HepG2 (cell line): ENCODE results near the gene HYAL1. TPM values are rescaled to one million over a fixed set of nuclear protein-coding genes. Genes with fewer than 3 reads are reported as not detected.

ENCODE experiments used
- ASH2L ChIP-seq: fragments of 300-600, 200-600 bp; sonication (generic); IDR thresholded peaks from 2 replicates; pipeline ENCODE4 v1.7.0; 2017; ENCODE audit warnings: low read depth, mild to moderate bottlenecking, moderate library complexity, mixed read lengths, low read length; ENCODE audit not compliant: insufficient read length
- ATF7 ChIP-seq, 2 experiments: fragments of 450-650 bp in 1 of 2; sonication (generic) in 1 of 2; formaldehyde crosslinking in 1 of 2; IDR thresholded peaks; 2 replicates each; pipeline versions ENCODE4 v1.4.0 to v1.6.1; 2016 to 2020; ENCODE audit warnings: antibody characterized with exemption in 1 of 2, mild to moderate bottlenecking in 1 of 2, missing genetic modification reagents in 1 of 2
- CAMTA2 ChIP-seq: sonication (generic); formaldehyde crosslinking; IDR thresholded peaks from 2 replicates; pipeline ENCODE4 v1.4.0; 2020; ENCODE audit warnings: mild to moderate bottlenecking, missing genetic modification reagents, borderline replicate concordance
- FIP1L1 ChIP-seq: fragments of 200-400 bp; formaldehyde crosslinking; IDR thresholded peaks from 2 replicates; pipeline ENCODE4 v1.6.1; 2018; ENCODE audit warnings: low read depth, mild to moderate bottlenecking, low read length, moderate library complexity, borderline replicate concordance; ENCODE audit not compliant: insufficient read depth
- HNF4G ChIP-seq, 2 experiments: sonication (generic) in 1 of 2; formaldehyde crosslinking in 1 of 2; IDR thresholded peaks; 2 replicates each; pipeline versions ENCODE4 v1.4.0 to v1.6.1; 2011 to 2020; ENCODE audit warnings: borderline replicate concordance in 2 of 2, low read depth in 2 of 2, mild to moderate bottlenecking in 2 of 2, low read length in 1 of 2, missing genetic modification reagents in 1 of 2, moderate library complexity in 1 of 2
- HNRNPK ChIP-seq: fragments of 200-400 bp; formaldehyde crosslinking; IDR thresholded peaks from 2 replicates; pipeline ENCODE4 v1.6.1; 2018; ENCODE audit warnings: low read length, low read depth, moderate library complexity, mild to moderate bottlenecking; ENCODE audit not compliant: poor library complexity, severe bottlenecking
- KMT2A ChIP-seq: sonication (generic); formaldehyde crosslinking; IDR thresholded peaks from 2 replicates; pipeline ENCODE4 v1.4.0; 2020; ENCODE audit warnings: missing genetic modification reagents
- NFYC ChIP-seq: IDR thresholded peaks from 2 replicates; pipeline ENCODE4 v1.6.1; 2016; ENCODE audit warnings: missing genetic modification reagents, missing compliant biosample characterization
- NR2C2 ChIP-seq: sonication (generic); formaldehyde crosslinking; IDR thresholded peaks from 2 replicates; pipeline ENCODE4 v1.4.0; 2020; ENCODE audit warnings: missing genetic modification reagents, mild to moderate bottlenecking, moderate library complexity, borderline replicate concordance
- SIX4 ChIP-seq: sonication (generic); formaldehyde crosslinking; IDR thresholded peaks from 2 replicates; pipeline ENCODE4 v1.4.0; 2020; ENCODE audit warnings: missing genetic modification reagents
- ZNF3 ChIP-seq: IDR thresholded peaks from 2 replicates; pipeline ENCODE4 v1.7.0; 2017; ENCODE audit warnings: inconsistent platforms
- ZNF367 ChIP-seq: sonication (generic); formaldehyde crosslinking; IDR thresholded peaks from 2 replicates; pipeline ENCODE4 v1.4.0; 2020; ENCODE audit warnings: missing genetic modification reagents, borderline replicate concordance
- ZNF431 ChIP-seq: sonication (generic); formaldehyde crosslinking; IDR thresholded peaks from 2 replicates; pipeline ENCODE4 v1.9.0; 2022; ENCODE audit warnings: missing genetic modification reagents, low read depth, mild to moderate bottlenecking, borderline replicate concordance
- ZNF446 ChIP-seq: sonication (generic); formaldehyde crosslinking; IDR thresholded peaks from 2 replicates; pipeline ENCODE4 v1.5.0; 2020; ENCODE audit warnings: mild to moderate bottlenecking, missing genetic modification reagents
- ZNF569 ChIP-seq: sonication (generic); formaldehyde crosslinking; IDR thresholded peaks from 2 replicates; pipeline ENCODE4 v1.5.0; 2020; ENCODE audit warnings: mild to moderate bottlenecking, missing genetic modification reagents, moderate library complexity, borderline replicate concordance
- ZNF75D ChIP-seq: sonication (generic); formaldehyde crosslinking; IDR thresholded peaks from 2 replicates; pipeline ENCODE4 v1.8.1; 2023; ENCODE audit warnings: missing genetic modification reagents, mild to moderate bottlenecking, borderline replicate concordance
- ZSCAN22 ChIP-seq: sonication (generic); formaldehyde crosslinking; IDR thresholded peaks from 2 replicates; pipeline ENCODE4 v1.4.0; 2020; ENCODE audit warnings: mild to moderate bottlenecking, missing genetic modification reagents
- polyA plus RNA-seq, 8 experiments: library from polyadenylated mRNA; depleted of rRNA in 3 of 8; stranded (reverse) in 7 of 8; unstranded in 1 of 8; fragments of >200 nt; fragmentation: Illumina TruSeq in 4 of 8; extraction: Trizol in 4 of 8; gene quantifications; 2 replicates each; pipeline versions ENCODE4 v1.2.1 to v1.2.3, GENCODE V29; 2011 to 2016; ENCODE audit warnings: low read depth in 4 of 8, missing spikeins in 1 of 8, mixed read lengths in 1 of 8; ENCODE audit not compliant: insufficient read depth in 1 of 8
- total RNA-seq, 5 experiments: library from RNA; depleted of rRNA; stranded (reverse); fragments of >200 nt; fragmentation: Illumina TruSeq; extraction: Trizol; gene quantifications; 2 replicates each; pipeline ENCODE4 v1.2.3, GENCODE V29; 2016; ENCODE audit warnings: low read depth in 1 of 5
- TF ChIP-seq, protein P1 (sequence below): sonication (generic); formaldehyde crosslinking; IDR thresholded peaks from 2 replicates; pipeline ENCODE4 v1.5.1; 2020; ENCODE audit warnings: mild to moderate bottlenecking, missing genetic modification reagents
- TF ChIP-seq, protein P2 (sequence below): sonication (generic); formaldehyde crosslinking; IDR thresholded peaks from 2 replicates; pipeline ENCODE4 v1.4.0; 2020; ENCODE audit warnings: missing genetic modification reagents

Gene HYAL1
- total and polyA plus RNA-seq, 2 of the 13 experiments (the other 11 are each of a cell fraction or from before 2014, with no cell fraction given), result 76.5 to 193 TPM

DNA sequence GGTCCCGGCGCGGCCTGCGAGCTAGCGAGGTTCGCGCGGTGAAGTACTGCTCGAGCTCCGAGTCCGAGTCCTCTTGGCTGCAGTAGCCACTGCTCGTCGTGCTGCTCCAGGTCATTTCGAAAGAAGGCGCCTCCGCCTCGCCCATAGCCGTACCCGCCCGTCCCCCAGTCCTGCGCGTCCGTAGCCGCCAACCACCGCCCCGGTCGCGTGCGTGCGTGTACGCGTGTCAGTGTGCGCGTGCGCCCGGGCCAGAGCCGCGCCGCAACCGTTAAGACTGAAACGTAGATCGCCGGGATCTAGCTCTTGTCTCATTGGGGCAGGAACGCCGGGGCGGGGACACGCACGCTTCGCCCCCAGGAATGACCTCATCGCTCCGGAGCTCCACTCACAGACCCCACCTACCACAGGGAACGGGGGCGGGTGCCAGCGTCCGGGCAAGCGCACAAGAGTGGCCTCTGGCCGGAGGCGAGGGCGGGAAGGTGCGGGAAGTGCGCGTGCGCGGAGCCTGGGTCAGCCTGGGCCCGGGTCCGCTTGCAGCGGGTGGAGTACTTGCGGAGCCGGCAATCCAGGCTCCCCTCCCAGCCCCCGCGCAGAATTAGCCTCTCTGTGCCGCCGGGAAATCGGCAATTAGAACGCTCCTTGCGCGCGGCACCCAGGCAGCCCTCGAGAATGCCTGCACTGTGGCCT is 33.9 kb upstream of the HYAL1 start (continued):
- TF ChIP-seq, protein P1, sequence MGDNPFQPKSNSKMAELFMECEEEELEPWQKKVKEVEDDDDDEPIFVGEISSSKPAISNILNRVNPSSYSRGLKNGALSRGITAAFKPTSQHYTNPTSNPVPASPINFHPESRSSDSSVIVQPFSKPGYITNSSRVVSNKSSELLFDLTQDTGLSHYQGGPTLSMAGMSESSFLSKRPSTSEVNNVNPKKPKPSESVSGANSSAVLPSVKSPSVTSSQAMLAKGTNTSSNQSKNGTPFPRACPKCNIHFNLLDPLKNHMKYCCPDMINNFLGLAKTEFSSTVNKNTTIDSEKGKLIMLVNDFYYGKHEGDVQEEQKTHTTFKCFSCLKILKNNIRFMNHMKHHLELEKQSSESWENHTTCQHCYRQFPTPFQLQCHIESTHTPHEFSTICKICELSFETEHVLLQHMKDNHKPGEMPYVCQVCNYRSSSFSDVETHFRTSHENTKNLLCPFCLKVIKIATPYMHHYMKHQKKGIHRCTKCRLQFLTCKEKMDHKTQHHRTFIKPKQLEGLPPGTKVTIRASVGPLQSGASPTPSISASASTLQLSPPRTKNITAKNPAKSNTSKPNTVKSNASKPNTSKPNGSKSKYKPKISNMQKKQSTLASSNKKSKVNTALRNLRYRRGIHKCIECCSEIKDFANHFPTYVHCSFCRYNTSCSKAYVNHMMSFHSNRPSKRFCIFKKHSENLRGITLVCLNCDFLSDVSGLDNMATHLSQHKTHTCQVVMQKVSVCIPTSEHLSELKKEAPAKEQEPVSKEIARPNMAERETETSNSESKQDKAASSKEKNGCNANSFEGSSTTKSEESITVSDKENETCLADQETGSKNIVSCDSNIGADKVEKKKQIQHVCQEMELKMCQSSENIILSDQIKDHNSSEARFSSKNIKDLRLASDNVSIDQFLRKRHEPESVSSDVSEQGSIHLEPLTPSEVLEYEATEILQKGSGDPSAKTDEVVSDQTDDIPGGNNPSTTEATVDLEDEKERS (CRISPR knock-in tag), result no peak; the same call in 1 of the 2 replicates
- no peak; the same call in 1 of the 2 replicates for TF ChIP-seq SIX4 (CRISPR knock-in tag)
- peak; percentile 36 for TF ChIP-seq ASH2L
- TF ChIP-seq ZNF446, result peak; percentile 73
- TF ChIP-seq CAMTA2, result 0 out of 2 replicates have a peak, but pooled peaks have one; percentile 59
- no peak; the same call in 1 of the 2 replicates for TF ChIP-seq ZNF367 (CRISPR knock-in tag)
- peak; percentile 94 for TF ChIP-seq ATF7 (IDR thresholded peaks at IDR 0.05)
- TF ChIP-seq ATF7 (CRISPR knock-in tag; IDR thresholded peaks at IDR 0.05), result peak; percentile 97
- TF ChIP-seq HNRNPK, result peak; percentile 27
- TF ChIP-seq ZNF3 (CRISPR knock-in tag), result no peak
- TF ChIP-seq NFYC (CRISPR knock-in tag), result peak; percentile 67
- no peak for TF ChIP-seq FIP1L1
- TF ChIP-seq ZNF431 (CRISPR knock-in tag), result peak; percentile 86; the same call in 1 of the 2 replicates
- no peak for TF ChIP-seq HNF4G (IDR thresholded peaks at IDR 0.05; ENCODE audit: borderline replicate concordance, low read depth, low read length)
- no peak for TF ChIP-seq HNF4G (CRISPR knock-in tag; IDR thresholded peaks at IDR 0.05; ENCODE audit: borderline replicate concordance, low read depth)
- TF ChIP-seq ZNF75D, result no peak
- TF ChIP-seq, protein P2, sequence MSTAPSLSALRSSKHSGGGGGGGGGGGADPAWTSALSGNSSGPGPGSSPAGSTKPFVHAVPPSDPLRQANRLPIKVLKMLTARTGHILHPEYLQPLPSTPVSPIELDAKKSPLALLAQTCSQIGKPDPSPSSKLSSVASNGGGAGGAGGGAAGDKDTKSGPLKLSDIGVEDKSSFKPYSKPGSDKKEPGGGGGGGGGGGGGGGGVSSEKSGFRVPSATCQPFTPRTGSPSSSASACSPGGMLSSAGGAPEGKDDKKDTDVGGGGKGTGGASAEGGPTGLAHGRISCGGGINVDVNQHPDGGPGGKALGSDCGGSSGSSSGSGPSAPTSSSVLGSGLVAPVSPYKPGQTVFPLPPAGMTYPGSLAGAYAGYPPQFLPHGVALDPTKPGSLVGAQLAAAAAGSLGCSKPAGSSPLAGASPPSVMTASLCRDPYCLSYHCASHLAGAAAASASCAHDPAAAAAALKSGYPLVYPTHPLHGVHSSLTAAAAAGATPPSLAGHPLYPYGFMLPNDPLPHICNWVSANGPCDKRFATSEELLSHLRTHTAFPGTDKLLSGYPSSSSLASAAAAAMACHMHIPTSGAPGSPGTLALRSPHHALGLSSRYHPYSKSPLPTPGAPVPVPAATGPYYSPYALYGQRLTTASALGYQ (CRISPR knock-in tag), result no peak; the same call in 1 of the 2 replicates
- TF ChIP-seq ZSCAN22 (CRISPR knock-in tag), result no peak
- TF ChIP-seq NR2C2 (CRISPR knock-in tag), result peak; percentile 55; the same call in 1 of the 2 replicates
- no peak; the same call in 1 of the 2 replicates for TF ChIP-seq KMT2A (CRISPR knock-in tag)
- peak; percentile 81; the same call in 1 of the 2 replicates for TF ChIP-seq ZNF569
